ENCODE data around the gene ZNF132. TPM values are rescaled to one million over a fixed set of nuclear protein-coding genes. Genes with fewer than 3 reads are reported as not detected.

ZNF132 gene
- total RNA-seq, 6 experiments from 2014 or later, result 0.75 to 2.8 (median 1.0) TPM

DNA sequence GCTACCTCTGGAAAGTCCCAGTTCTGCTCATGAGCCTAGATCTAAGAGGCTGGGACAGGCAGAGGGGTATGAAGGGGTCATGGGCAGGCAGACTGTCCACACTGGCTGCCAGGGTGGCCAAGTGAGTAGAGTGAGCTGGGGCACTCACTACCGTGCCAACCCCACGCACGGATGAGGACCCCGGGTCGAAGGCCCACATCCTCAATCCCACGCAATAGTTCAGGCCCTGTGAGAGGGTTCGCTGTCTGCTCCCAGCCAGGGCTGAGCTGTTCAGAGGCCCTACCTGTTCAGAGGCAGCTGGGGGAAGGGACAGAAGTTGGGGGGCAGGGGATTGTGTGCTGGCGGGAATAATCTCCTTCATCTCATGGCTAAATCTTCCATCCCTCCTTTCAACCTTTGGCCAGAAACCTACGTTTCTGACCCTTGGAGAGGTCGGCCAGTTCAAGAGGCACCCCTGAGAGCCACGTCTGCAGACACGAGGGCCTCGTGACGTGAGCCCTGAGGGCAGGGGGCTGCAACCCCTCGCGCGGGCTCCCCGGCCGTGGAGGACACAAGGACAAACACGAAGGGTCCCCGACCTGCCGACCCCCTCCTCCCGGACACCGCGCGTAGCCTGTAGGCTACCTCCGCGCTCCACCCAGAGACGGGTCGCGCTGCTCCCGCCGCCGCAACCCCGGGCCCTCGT is 53.9 kb downstream of the ZNF132 start:
- no peak for TF ChIP-seq POLR2A (IDR thresholded peaks at IDR 0.05)
- TF ChIP-seq, protein P1, sequence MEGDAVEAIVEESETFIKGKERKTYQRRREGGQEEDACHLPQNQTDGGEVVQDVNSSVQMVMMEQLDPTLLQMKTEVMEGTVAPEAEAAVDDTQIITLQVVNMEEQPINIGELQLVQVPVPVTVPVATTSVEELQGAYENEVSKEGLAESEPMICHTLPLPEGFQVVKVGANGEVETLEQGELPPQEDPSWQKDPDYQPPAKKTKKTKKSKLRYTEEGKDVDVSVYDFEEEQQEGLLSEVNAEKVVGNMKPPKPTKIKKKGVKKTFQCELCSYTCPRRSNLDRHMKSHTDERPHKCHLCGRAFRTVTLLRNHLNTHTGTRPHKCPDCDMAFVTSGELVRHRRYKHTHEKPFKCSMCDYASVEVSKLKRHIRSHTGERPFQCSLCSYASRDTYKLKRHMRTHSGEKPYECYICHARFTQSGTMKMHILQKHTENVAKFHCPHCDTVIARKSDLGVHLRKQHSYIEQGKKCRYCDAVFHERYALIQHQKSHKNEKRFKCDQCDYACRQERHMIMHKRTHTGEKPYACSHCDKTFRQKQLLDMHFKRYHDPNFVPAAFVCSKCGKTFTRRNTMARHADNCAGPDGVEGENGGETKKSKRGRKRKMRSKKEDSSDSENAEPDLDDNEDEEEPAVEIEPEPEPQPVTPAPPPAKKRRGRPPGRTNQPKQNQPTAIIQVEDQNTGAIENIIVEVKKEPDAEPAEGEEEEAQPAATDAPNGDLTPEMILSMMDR (IDR thresholded peaks at IDR 0.05), result no peak
- DNase-seq, result peak in 1 of 3 donors; percentile 19

DNA sequence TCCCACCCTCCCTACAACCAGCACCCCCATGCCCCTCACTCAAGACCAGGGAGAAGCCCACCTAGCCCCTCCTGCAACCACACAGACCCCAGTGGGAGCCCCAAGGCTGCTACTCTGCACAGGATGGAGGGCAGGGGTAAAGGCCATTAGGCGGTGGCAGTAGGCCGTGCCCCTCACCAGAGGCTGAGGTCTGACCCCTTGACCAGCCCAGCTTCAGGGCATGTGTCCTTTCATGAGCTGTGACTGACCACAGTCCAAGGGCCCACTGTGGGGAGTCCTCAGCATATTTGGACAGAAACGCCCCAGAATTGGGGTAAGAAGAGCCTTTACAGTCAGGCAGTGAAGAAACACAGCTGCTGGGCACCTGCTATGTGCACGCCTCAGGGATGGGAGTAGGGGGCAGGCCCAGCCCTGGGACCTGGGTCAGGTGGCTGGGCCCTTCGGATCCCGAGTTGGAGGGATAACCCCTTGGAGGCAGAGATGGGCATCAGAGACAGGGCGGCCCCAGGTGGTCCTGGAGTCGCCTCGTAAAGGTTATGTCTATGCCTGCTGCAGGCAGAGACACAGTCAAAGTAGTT is 54.6 kb downstream of the ZNF132 start:
- DNase-seq, result peak in 1 of 3 donors; percentile 17
- ATAC-seq, result no peak
- peaks cover 0 to 23% (median 6%) of the 10 kb centered on the region in 4 donors for H3K4me1 ChIP-seq
- H3K27ac ChIP-seq, result peak overlapping the region in 1 of 3 donors; percentile 93
- no peaks in the 10 kb centered on the region for H3K9me3 ChIP-seq
- peaks cover 0 to 12% (median 0%) of the 10 kb centered on the region in 4 donors for H3K36me3 ChIP-seq
- H3K27me3 ChIP-seq, result no peaks in the 10 kb centered on the region
- intact Hi-C loops (cut with DNase I), result no loop called here
- H3K4me3 ChIP-seq, result peak overlapping the region in 2 of 3 donors; percentile 67 to 92
- WGBS (ENCODE audit: insufficient coverage, low coverage, low lambda C conversion rate, missing lambda C conversion rate), result 83% methylated on average over 3 of the region's 9 CpGs
- TF ChIP-seq, protein P1 (IDR thresholded peaks at IDR 0.05), result no peak
- no peak for TF ChIP-seq POLR2A (IDR thresholded peaks at IDR 0.05)

More for the DNA sequence above, 53.9 kb downstream of the ZNF132 start:
- Histone ChIP-seq H3K4me3 (peak overlapping the region; percentile 67 to 92 (median 87)), H3K9me3 (no peaks in the 10 kb centered on the region), H3K27ac (peak overlapping the region; percentile 93 to 98 (median 94)), H3K4me1 (peaks cover 0 to 23% (median 6%) of the 10 kb centered on the region in 4 donors), H3K27me3 (no peaks in the 10 kb centered on the region), H3K36me3 (peaks cover 0 to 14% (median under 1%) of the 10 kb centered on the region in 4 donors)
- peak; percentile 4 to 15 (median 12) for ATAC-seq
- intact Hi-C loops (cut with DNase I), result no loop called here
- WGBS (ENCODE audit: insufficient coverage, low coverage, low lambda C conversion rate, missing lambda C conversion rate), result 31% methylated on average over 4 of the region's 36 CpGs

DNA sequence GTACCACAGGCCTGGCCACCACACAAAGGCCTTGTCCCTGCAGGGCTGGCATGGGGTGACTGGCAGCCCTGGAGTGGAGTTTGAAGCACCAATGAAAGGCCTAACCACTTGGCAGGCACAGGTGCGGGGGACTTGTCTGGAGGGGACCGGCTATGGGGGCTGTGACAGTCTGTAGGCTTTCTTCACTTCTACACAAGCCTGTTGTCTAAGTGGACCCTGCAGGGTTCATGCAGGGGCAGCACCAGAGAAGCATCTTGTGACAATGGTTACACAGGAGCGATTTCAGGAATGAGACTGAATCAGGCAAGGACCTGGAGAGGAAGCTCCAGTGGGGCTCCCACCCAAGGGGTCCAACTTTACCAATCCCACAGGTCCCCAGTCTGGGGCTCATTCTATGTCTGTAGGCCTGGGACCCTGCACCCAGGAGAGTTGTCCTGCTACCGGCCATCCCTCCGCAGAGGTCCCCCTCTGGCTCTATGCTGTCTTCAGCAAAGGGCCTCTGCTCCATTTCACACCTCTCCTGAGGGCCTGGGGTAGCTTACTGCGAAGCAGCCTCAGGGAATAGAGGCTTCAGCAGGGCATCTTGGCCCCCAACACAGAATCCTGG is 56.9 kb downstream of the ZNF132 start:
- no peak overlapping the region for H3K27ac ChIP-seq
- WGBS (ENCODE audit: insufficient coverage, low coverage, low lambda C conversion rate, missing lambda C conversion rate), result 88% methylated on average over 3 of the region's 6 CpGs
- H3K36me3 ChIP-seq, result no peaks in the 10 kb centered on the region
- H3K4me3 ChIP-seq, result no peak overlapping the region
- ATAC-seq, result no peak
- TF ChIP-seq, protein P1 (IDR thresholded peaks at IDR 0.05), result no peak
- no peak for TF ChIP-seq POLR2A (IDR thresholded peaks at IDR 0.05)
- DNase-seq, result peak in 1 of 3 donors; percentile 13
- H3K27me3 ChIP-seq, result no peaks in the 10 kb centered on the region
- intact Hi-C loops (cut with DNase I), result no loop called here
- H3K9me3 ChIP-seq, result no peaks in the 10 kb centered on the region
- H3K4me1 ChIP-seq, result peaks cover 0 to 31% (median 8%) of the 10 kb centered on the region in 4 donors

Small RNA genes lying within 50 kb of the gene (microRNA-seq; reads per million reads assigned to microRNA genes)
- 0 to 0.29 reads per million in 2 donors for gene MIR4754

Small RNA genes lying within 50 kb of the gene (small RNA-seq; reads per million reads assigned to genes)
- gene MIR4754 (0 reads per million in 2 experiments), gene RNU6-1337P (0 reads per million in 2 experiments)

Other genes starting within 250 kb of the ZNF132 start
- gene ZNF544, start 211.2 kb downstream of the ZNF132 start, total RNA-seq, result 10 to 100 TPM in 3 of 6 experiments, 1 to 10 TPM in 3; 6.1 to 16.5 (median 10.7) TPM
- gene ZNF8, start 161.2 kb downstream of the ZNF132 start, total RNA-seq, result 1 to 10 TPM; 1.0 to 2.3 (median 1.6) TPM
- gene ERVK3-1, start 134.8 kb downstream of the ZNF132 start, total RNA-seq, result 10 to 100 TPM; 12.4 to 44.7 (median 15.8) TPM
- 1 to 10 TPM; 1.7 to 2.9 (median 2.1) TPM for gene ZSCAN22, start 113.2 kb downstream of the ZNF132 start, total RNA-seq
- 1,000 to 10,000 TPM in 4 of 6 experiments, 100 to 1,000 TPM in 2; 897 to 2,313 (median 1,164) TPM for gene A1BG, start 86.7 kb downstream of the ZNF132 start, total RNA-seq
- gene ZNF497, start 77.4 kb downstream of the ZNF132 start, total RNA-seq, result 1 to 10 TPM in 5 of 6 experiments, under 1 TPM in 1; 0.73 to 3.1 (median 1.7) TPM
- 1 to 10 TPM; 1.7 to 3.9 (median 2.4) TPM for gene ZNF837, start 59.1 kb downstream of the ZNF132 start, total RNA-seq
- gene RPS5, start 52.9 kb downstream of the ZNF132 start, total RNA-seq, result 100 to 1,000 TPM; 274 to 637 (median 304) TPM
- not detected for gene RNF225, start 44.5 kb downstream of the ZNF132 start, total RNA-seq
- 10 to 100 TPM in 1 of 6 experiments, 1 to 10 TPM in 5; 5.6 to 12.1 (median 6.6) TPM for gene ZNF584, start 31.5 kb downstream of the ZNF132 start, total RNA-seq
- 1 to 10 TPM; 2.9 to 3.3 (median 2.9) TPM for gene ZNF324B, start 11.5 kb upstream of the ZNF132 start, total RNA-seq
- gene ZNF324, start 26.9 kb upstream of the ZNF132 start, total RNA-seq, result 1 to 10 TPM; 2.9 to 4.9 (median 3.8) TPM
- gene ZNF446, start 36.2 kb upstream of the ZNF132 start, total RNA-seq, result 1 to 10 TPM; 1.4 to 5.4 (median 4.1) TPM
- 100 to 1,000 TPM; 107 to 737 (median 366) TPM for gene SLC27A5, start 71.8 kb upstream of the ZNF132 start, total RNA-seq
- gene ZBTB45, start 79.7 kb upstream of the ZNF132 start, total RNA-seq, result 1 to 10 TPM; 3.5 to 4.8 (median 4.3) TPM
- 100 to 1,000 TPM in 3 of 6 experiments, 10 to 100 TPM in 3; 75.4 to 106 (median 94.7) TPM for gene TRIM28, start 103.9 kb upstream of the ZNF132 start, total RNA-seq
- 10 to 100 TPM; 62.1 to 90.9 (median 70.7) TPM for gene CHMP2A, start 115.0 kb upstream of the ZNF132 start, total RNA-seq
- gene UBE2M, start 118.5 kb upstream of the ZNF132 start, total RNA-seq, result 10 to 100 TPM; 16.0 to 23.5 (median 20.7) TPM
- 10 to 100 TPM in 5 of 6 experiments, 1 to 10 TPM in 1; 8.2 to 19.9 (median 14.1) TPM for gene MZF1, start 133.2 kb upstream of the ZNF132 start, total RNA-seq

Data from right lobe of liver (tissue), 6 donors.